Progenitor cell of endocrine pancreas (in vitro differentiated cells): Measurements from ENCODE around the gene CACNA1B. TPM values are rescaled to one million over a fixed set of nuclear protein-coding genes. Genes with fewer than 3 reads are reported as not detected.

ENCODE experiments used
- DNase-seq: peaks from one replicate; pipeline ENCODE4 v3.0.0; 2021; ENCODE audit warnings: low spot score; ENCODE audit not compliant: unreplicated experiment
- H3K27ac Mint-ChIP-seq: 2 replicates; pipeline ENCODE4 v1.8.0; 2021; ENCODE audit warnings: mild to moderate bottlenecking, moderate library complexity, mixed read lengths
- H3K27me3 Mint-ChIP-seq: 2 replicates; pipeline ENCODE4 v1.8.0; 2021; ENCODE audit warnings: mixed read lengths
- H3K36me3 Mint-ChIP-seq: 2 replicates; pipeline ENCODE4 v1.8.0; 2022; ENCODE audit warnings: mixed read lengths; ENCODE audit not compliant: insufficient read depth
- H3K4me1 Mint-ChIP-seq: 2 replicates; pipeline ENCODE4 v1.8.0; 2021; ENCODE audit warnings: low read depth, mixed read lengths
- H3K4me3 Mint-ChIP-seq: 2 replicates; pipeline ENCODE4 v1.8.0; 2021; ENCODE audit warnings: low read depth, mild to moderate bottlenecking, moderate library complexity, mixed read lengths
- H3K9me3 Mint-ChIP-seq: 2 replicates; pipeline ENCODE4 v1.8.0; 2021; ENCODE audit warnings: low read depth, mixed read lengths
- CTCF ChIP-seq: fragments of 200-600 bp; sonication (generic); IDR thresholded peaks from one replicate; pipeline ENCODE4 v1.5.0; 2021; ENCODE audit warnings: antibody characterized with exemption, mild to moderate bottlenecking; ENCODE audit not compliant: unreplicated experiment
- total RNA-seq: library from RNA; stranded (reverse); gene quantifications from 2 replicates; pipeline ENCODE4 v1.2.1, GENCODE V29; 2021

Gene CACNA1B
- total RNA-seq, 1 donor from 2014 or later: 2.4 TPM

DNA sequence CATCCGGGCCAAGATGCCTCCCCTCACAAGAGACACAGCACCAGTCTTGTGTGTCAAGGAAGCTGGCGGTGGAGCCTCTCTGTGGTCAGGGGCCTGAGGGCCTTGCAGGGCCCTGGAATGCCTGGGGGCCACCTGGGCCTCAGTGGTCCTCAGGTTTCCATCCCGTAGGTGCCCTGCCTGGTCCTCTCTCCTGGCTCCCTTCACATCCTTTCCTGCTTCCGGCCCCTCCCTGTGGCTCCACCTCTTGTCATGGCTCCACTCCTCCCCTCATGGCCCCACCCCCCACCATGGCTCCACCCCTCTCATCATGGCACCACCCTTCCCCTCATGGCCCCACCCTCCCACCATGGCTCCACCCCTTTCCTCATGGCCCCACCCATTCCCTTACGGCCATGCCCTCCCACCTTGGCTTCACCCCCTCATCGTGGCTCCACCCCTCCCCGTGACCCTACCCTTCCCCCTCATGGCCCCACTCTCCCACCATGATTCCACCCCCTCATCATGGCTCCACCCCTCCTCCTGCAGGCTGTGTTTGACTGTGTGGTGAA is 175.8 kb downstream of the CACNA1B start:
- Mint-ChIP-seq H3K4me1 (no peaks in the 10 kb centered on the region), H3K27me3 (no peaks in the 10 kb centered on the region), H3K9me3 (no peaks in the 10 kb centered on the region), H3K27ac (no peak overlapping the region), H3K4me3 (no peak overlapping the region), H3K36me3 (no peaks in the 10 kb centered on the region)
- no peak for DNase-seq
- no peak for TF ChIP-seq CTCF

DNA sequence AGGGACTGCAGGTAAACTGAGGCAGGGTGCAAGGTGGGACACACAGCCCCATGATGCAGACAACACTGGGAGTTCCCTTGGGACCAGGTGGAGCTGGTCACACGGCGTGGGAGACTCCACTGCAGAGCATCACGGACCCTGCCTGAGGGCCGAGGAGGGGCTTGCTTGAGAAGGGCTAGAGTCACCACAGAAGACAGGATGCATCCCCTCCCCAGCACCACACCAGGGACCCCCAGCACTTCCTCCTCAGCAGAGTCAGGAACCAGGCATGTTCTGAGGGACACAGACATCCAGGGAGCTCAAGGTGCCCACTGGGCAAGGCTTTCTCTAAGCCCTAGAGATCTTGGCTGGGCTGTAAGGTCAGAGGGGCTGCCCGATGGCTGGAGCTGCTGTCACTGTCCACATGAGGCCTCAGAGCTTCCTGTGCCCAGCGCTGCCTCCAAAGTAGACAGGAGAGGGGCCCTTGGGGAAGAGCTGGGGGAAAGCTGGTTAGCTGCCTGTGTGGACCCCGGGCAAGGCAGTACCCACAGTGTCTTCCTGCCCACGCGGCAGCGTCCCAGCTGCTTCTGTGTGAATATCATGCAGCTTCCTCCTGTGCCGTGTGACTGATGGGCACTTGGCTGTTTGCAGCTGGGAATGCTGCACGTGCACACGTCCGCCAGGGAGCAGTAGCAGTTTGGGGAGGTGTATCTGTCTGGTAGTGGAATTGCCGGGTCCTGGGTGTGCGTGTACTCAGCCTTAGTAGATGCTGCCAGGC is 176.6 kb downstream of the CACNA1B start:
- Mint-ChIP-seq H3K4me3 (no peak overlapping the region), H3K4me1 (no peaks in the 10 kb centered on the region), H3K36me3 (no peaks in the 10 kb centered on the region), H3K9me3 (no peaks in the 10 kb centered on the region), H3K27me3 (no peaks in the 10 kb centered on the region), H3K27ac (no peak overlapping the region)
- no peak for DNase-seq
- TF ChIP-seq CTCF: no peak

DNA sequence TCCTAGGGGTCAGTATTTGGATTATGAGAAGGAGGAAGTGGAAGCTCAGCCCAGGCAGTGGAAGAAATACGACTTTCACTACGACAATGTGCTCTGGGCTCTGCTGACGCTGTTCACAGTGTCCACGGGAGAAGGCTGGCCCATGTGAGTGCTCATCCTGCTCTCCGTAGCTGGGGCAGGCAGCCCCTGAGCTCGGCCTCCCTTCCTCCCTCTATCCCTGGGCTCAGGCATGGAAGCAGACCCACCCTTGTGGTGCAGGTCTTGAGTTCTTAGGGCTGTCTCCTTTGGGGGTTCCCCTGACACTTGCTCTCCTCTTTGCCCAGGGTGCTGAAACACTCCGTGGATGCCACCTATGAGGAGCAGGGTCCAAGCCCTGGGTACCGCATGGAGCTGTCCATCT is 180.1 kb downstream of the CACNA1B start:
- Mint-ChIP-seq H3K27me3 (no peaks in the 10 kb centered on the region), H3K4me3 (no peak overlapping the region), H3K27ac (no peak overlapping the region), H3K4me1 (no peaks in the 10 kb centered on the region), H3K36me3 (no peaks in the 10 kb centered on the region), H3K9me3 (no peaks in the 10 kb centered on the region)
- TF ChIP-seq CTCF: no peak
- no peak for DNase-seq

DNA sequence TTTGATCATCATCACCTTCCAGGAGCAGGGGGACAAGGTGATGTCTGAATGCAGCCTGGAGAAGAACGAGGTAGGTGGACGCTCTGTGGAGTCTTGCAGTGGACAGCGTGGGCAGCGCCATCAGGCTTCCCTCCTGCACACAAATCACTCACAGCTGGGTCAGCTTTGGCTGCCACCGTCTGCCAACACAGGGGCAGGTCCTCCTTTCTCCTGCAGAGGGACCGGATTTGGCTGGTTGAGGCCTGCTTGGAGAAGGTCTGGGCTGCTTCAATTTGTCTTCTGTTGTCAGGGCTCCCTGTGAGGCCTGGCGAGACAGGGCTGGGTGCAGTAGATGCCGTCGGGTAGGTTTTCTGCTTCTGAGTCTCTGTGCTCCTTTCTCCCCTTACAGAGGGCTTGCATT is 180.6 kb downstream of the CACNA1B start:
- no peaks in the 10 kb centered on the region for H3K9me3 Mint-ChIP-seq
- H3K27ac Mint-ChIP-seq: no peak overlapping the region
- no peaks in the 10 kb centered on the region for H3K36me3 Mint-ChIP-seq
- H3K4me1 Mint-ChIP-seq: no peaks in the 10 kb centered on the region
- TF ChIP-seq CTCF: no peak
- no peaks in the 10 kb centered on the region for H3K27me3 Mint-ChIP-seq
- no peak overlapping the region for H3K4me3 Mint-ChIP-seq
- no peak for DNase-seq

DNA sequence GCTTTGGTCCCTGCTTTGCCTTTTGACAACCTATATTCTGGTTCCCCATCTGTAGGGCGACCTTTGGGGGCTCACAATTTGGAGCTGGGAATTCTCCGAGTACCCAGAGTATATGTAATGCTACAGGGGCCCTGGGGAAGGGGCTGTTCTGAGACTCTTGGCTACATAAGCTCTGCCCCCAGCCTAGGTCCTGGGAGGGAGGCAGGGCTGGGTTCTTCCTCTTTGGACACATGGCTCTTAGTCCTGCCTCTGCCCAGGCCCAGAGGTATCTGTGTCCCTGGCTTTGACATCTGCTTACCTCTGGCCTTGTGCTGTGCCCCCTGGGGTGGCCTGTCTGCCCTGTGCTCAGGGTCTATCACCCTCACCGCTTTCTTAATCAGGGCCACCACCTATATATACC is 181.6 kb downstream of the CACNA1B start:
- TF ChIP-seq CTCF: no peak
- Mint-ChIP-seq H3K4me3 (no peak overlapping the region), H3K27ac (no peak overlapping the region), H3K36me3 (no peaks in the 10 kb centered on the region), H3K9me3 (no peaks in the 10 kb centered on the region), H3K27me3 (no peaks in the 10 kb centered on the region), H3K4me1 (peaks cover 1% of the 10 kb centered on the region)
- DNase-seq: no peak
